H1 (cell line): ENCODE measurements around the gene PSME3. TPM values are rescaled to one million over a fixed set of nuclear protein-coding genes. Genes with fewer than 3 reads are reported as not detected.

Experiments
- CHD1 ChIP-seq: IDR thresholded peaks from 2 replicates; pipeline ENCODE4 v1.6.1; 2012; ENCODE audit warnings: low read depth, low read length, improper control_type of control experiment
- CHD7 ChIP-seq: fragments of 300-600 bp; sonication (generic); IDR thresholded peaks from 2 replicates; pipeline ENCODE4 v1.7.1; 2012; ENCODE audit warnings: low read length, moderate library complexity, mild to moderate bottlenecking, inconsistent platforms; ENCODE audit not compliant: insufficient replicate concordance
- GABPA ChIP-seq: IDR thresholded peaks from 2 replicates; pipeline ENCODE4 v1.6.1; 2011; ENCODE audit warnings: mild to moderate bottlenecking, low read length, moderate library complexity, borderline replicate concordance; ENCODE audit not compliant: insufficient read depth
- HDAC6 ChIP-seq: IDR thresholded peaks from one replicate; pipeline ENCODE4 v1.7.1; 2012; ENCODE audit warnings: low read depth, mild to moderate bottlenecking, inconsistent platforms, low read length, moderate library complexity
- JUND ChIP-seq: IDR thresholded peaks from 2 replicates; pipeline ENCODE4 v1.6.1; 2011; ENCODE audit warnings: mild to moderate bottlenecking, improper control_type of control experiment, low read length
- KDM1A ChIP-seq: fragments of 200-600, 300-600 bp; sonication (generic); IDR thresholded peaks from 2 replicates; pipeline ENCODE4 v1.7.1; 2016; ENCODE audit warnings: mild to moderate bottlenecking, low read length, borderline replicate concordance
- KDM5A ChIP-seq: fragments of 200-600 bp; IDR thresholded peaks from 2 replicates; pipeline ENCODE4 v1.7.1; 2012; ENCODE audit warnings: mild to moderate bottlenecking, low read length, inconsistent platforms, mixed read lengths
- NRF1 ChIP-seq: IDR thresholded peaks from 2 replicates; pipeline ENCODE4 v1.6.1; 2011; ENCODE audit warnings: mild to moderate bottlenecking, low read depth, low read length, improper control_type of control experiment
- RXRA ChIP-seq: IDR thresholded peaks from 2 replicates; pipeline ENCODE4 v1.6.1; 2011; ENCODE audit warnings: low read depth, mild to moderate bottlenecking, low read length, moderate library complexity; ENCODE audit not compliant: insufficient read depth
- SIX5 ChIP-seq: IDR thresholded peaks from 2 replicates; pipeline ENCODE4 v1.6.1; 2011; ENCODE audit warnings: mild to moderate bottlenecking, low read depth, low read length
- SRF ChIP-seq: IDR thresholded peaks from 2 replicates; pipeline ENCODE4 v1.6.1; 2011; ENCODE audit warnings: mild to moderate bottlenecking, low read depth, low read length, moderate library complexity
- polyA plus RNA-seq, 7 experiments: library from polyadenylated mRNA; depleted of rRNA in 3 of 7; stranded (reverse) in 5 of 7; unstranded in 2 of 7; fragments of >200 nt in 5 of 7; fragments of 200-250 nt in 2 of 7; gene quantifications; 1 replicate in 5 of 7; 2 replicates in 1 of 7; 4 replicates in 1 of 7; pipeline versions ENCODE4 v1.2.1 to v1.2.3, GENCODE V29; 2011 to 2013; ENCODE audit warnings: missing spikeins in 2 of 7, mixed read lengths in 2 of 7
- total RNA-seq: library from RNA; stranded (reverse); fragmentation: NEBNext Ultra II Directional; extraction: Animal tissue kit (Norgen Biotek cat#: 25700); gene quantifications from 2 replicates; pipeline ENCODE4 v1.2.1, GENCODE V29; 2021
- TF ChIP-seq, protein P1 (sequence below): IDR thresholded peaks from 2 replicates; pipeline ENCODE4 v1.6.1; 2011; ENCODE audit warnings: low read depth, mild to moderate bottlenecking, low read length; ENCODE audit not compliant: insufficient read depth

PSME3 gene
- total and polyA plus RNA-seq, 2 of the 8 experiments (the other 6 are each of a cell fraction or from before 2014, with no cell fraction given): 149 to 224 TPM

DNA sequence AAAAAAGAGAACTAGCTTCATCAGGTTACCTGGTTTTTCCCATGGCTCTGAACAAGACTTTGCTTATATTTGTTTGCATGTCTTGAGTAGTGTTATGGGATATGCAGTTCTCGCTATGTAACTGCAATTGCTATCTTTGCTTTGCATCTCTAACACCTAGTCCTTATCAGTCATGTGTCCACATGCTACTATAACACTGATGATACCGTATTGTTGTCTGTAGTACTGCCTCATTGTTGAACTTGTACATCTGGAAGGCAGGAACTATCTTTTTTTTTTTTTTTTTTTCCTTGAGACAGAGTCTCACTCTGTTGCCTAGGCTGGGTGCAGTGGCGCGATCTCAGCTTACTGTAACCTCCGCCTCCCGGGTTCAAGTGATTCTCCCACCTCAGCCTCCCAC is 2.5 kb downstream of the PSME3 start (continued):
- no peak for TF ChIP-seq CHD7
- no peak for TF ChIP-seq SRF
- TF ChIP-seq SIX5: no peak
- TF ChIP-seq, protein P1, sequence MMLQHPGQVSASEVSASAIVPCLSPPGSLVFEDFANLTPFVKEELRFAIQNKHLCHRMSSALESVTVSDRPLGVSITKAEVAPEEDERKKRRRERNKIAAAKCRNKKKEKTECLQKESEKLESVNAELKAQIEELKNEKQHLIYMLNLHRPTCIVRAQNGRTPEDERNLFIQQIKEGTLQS: no peak
- no peak for TF ChIP-seq RXRA
- TF ChIP-seq JUND: no peak
- TF ChIP-seq NRF1: no peak
- no peak for TF ChIP-seq HDAC6
- no peak for TF ChIP-seq CHD1
- TF ChIP-seq KDM5A: no peak
- no peak for TF ChIP-seq GABPA
- no peak for TF ChIP-seq KDM1A
